ENCODE results near the gene KRTAP24-1.

DNA sequence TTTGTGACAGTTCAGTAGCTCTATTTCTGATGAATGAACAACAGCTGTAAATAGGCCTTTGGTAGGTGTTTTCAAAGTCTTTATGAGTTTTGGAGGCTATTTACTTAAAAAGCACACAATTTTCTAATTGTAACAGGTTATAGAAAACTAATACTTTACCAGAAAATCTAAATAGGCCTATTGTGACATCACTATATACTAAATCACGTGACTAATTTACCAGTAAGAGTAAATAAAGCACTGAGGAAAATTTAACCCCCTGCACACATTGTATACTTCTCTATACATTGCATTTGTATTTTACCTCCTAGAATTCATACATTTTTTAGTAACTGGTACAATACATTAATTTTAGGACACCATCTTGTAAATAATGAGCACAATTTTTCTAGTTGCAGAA is 22.4 kb upstream of the KRTAP24-1 start:
- TF ChIP-seq, protein P1, sequence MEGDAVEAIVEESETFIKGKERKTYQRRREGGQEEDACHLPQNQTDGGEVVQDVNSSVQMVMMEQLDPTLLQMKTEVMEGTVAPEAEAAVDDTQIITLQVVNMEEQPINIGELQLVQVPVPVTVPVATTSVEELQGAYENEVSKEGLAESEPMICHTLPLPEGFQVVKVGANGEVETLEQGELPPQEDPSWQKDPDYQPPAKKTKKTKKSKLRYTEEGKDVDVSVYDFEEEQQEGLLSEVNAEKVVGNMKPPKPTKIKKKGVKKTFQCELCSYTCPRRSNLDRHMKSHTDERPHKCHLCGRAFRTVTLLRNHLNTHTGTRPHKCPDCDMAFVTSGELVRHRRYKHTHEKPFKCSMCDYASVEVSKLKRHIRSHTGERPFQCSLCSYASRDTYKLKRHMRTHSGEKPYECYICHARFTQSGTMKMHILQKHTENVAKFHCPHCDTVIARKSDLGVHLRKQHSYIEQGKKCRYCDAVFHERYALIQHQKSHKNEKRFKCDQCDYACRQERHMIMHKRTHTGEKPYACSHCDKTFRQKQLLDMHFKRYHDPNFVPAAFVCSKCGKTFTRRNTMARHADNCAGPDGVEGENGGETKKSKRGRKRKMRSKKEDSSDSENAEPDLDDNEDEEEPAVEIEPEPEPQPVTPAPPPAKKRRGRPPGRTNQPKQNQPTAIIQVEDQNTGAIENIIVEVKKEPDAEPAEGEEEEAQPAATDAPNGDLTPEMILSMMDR (IDR thresholded peaks at IDR 0.05; ENCODE audit: insufficient read depth, low read length, poor library complexity, severe bottlenecking) = no peak
- no peak for TF ChIP-seq EZH2phosphoT487 (conservative IDR thresholded peaks at IDR 0.05; ENCODE audit: low read length)
